ENCODE measurements around the gene WDR44.
"Not testable (repeated sequence)": the region's sequence is repeated elsewhere in the genome, so short reads cannot be mapped to it uniquely, and the experiment has no call there.

The WDR44 gene

DNA sequence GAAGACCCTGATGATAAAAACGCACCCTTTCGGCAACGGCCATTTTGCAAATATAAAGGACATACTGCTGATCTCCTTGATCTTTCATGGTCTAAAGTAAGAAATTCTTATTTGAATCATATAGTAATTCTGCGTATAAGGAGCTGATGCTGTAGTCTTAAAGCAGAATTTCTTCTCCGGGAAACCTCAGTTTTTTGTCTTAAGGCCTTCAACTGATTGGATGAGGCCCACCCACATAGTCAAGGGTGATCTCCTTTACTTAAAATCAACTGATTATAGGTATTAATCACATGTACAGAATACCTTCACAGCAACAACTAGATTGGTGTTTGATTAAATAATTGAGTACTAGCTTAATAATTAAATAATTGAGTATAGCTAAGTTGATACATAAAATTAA, 86.9 kb downstream of the WDR44 start:
- DNase-seq (ENCODE audit: extremely low read depth, low read depth), result no peak
- no peak overlapping the region for H3K4me3 ChIP-seq (replicated peaks; ENCODE audit: low read depth, low read length)
- TF ChIP-seq, protein P1, sequence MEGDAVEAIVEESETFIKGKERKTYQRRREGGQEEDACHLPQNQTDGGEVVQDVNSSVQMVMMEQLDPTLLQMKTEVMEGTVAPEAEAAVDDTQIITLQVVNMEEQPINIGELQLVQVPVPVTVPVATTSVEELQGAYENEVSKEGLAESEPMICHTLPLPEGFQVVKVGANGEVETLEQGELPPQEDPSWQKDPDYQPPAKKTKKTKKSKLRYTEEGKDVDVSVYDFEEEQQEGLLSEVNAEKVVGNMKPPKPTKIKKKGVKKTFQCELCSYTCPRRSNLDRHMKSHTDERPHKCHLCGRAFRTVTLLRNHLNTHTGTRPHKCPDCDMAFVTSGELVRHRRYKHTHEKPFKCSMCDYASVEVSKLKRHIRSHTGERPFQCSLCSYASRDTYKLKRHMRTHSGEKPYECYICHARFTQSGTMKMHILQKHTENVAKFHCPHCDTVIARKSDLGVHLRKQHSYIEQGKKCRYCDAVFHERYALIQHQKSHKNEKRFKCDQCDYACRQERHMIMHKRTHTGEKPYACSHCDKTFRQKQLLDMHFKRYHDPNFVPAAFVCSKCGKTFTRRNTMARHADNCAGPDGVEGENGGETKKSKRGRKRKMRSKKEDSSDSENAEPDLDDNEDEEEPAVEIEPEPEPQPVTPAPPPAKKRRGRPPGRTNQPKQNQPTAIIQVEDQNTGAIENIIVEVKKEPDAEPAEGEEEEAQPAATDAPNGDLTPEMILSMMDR (IDR thresholded peaks at IDR 0.05; ENCODE audit: low read depth, low read length, missing control alignments), result no peak

GRCh38 chrX:118437283-118437682, 91.4 kb downstream of the WDR44 start:
- peak; percentile 26 for DNase-seq (ENCODE audit: extremely low read depth, low read depth)
- TF ChIP-seq, protein P1 (IDR thresholded peaks at IDR 0.05; ENCODE audit: low read depth, low read length, missing control alignments), result no peak
- no peak overlapping the region for H3K4me3 ChIP-seq (replicated peaks; ENCODE audit: low read depth, low read length)

GRCh38 chrX:118448273-118448783, 102.4 kb downstream of the WDR44 start:
- TF ChIP-seq, protein P1 (IDR thresholded peaks at IDR 0.05; ENCODE audit: low read depth, low read length, missing control alignments), result no peak
- no peak overlapping the region for H3K4me3 ChIP-seq (replicated peaks; ENCODE audit: low read depth, low read length)
- no peak for DNase-seq (ENCODE audit: extremely low read depth, low read depth)

GRCh38 chrX:118455013-118455412, 109.1 kb downstream of the WDR44 start:
- no peak for DNase-seq (ENCODE audit: extremely low read depth, low read depth)
- TF ChIP-seq, protein P1 (IDR thresholded peaks at IDR 0.05; ENCODE audit: low read depth, low read length, missing control alignments), result no peak
- no peak overlapping the region for H3K4me3 ChIP-seq (replicated peaks; ENCODE audit: low read depth, low read length)

GRCh38 chrX:118459494-118459893, 113.6 kb downstream of the WDR44 start:
- TF ChIP-seq, protein P1 (IDR thresholded peaks at IDR 0.05; ENCODE audit: low read depth, low read length, missing control alignments), result peak; percentile 50
- no peak overlapping the region for H3K4me3 ChIP-seq (replicated peaks; ENCODE audit: low read depth, low read length)
- no peak for DNase-seq (ENCODE audit: extremely low read depth, low read depth)

GRCh38 chrX:118464501-118464900, 118.6 kb downstream of the WDR44 start:
- H3K4me3 ChIP-seq (replicated peaks; ENCODE audit: low read depth, low read length), result no peak overlapping the region
- no peak for DNase-seq (ENCODE audit: extremely low read depth, low read depth)
- TF ChIP-seq, protein P1 (IDR thresholded peaks at IDR 0.05; ENCODE audit: low read depth, low read length, missing control alignments), result no peak

GRCh38 chrX:118468122-118468521, 122.2 kb downstream of the WDR44 start:
- no peak overlapping the region for H3K4me3 ChIP-seq (replicated peaks; ENCODE audit: low read depth, low read length)
- TF ChIP-seq, protein P1 (IDR thresholded peaks at IDR 0.05; ENCODE audit: low read depth, low read length, missing control alignments), result no peak

DNA sequence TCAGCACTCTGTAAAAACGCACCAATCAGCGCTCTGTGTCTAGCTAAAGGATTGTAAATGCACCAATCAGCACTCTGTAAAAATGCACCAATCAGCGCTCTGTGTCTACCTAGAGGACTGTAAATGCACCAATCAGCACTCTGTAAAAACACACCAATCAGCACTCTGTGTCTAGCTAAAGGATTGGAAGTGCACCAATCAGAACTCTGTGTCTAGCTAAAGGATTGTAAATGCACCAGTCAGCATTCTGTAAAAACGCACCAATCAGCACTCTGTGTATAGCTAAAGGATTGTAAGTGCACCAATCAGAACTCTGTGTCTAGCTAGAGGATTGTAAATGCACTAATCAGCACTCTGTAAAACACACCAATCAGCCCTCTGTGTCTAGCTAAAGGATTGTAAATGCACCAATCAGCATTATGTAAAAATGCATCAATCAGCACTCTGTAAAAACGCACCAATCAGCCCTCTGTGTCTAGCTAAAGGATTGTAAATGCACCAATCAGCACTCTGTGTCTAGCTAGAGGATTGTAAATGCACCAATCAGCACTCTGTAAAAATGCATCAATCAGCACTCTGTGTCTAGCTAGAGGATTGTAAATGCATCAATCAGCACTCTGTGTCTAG, 124.9 kb downstream of the WDR44 start:
- not testable (repeated sequence) for DNase-seq (ENCODE audit: extremely low read depth, low read depth); H3K4me3 ChIP-seq (replicated peaks; ENCODE audit: low read depth, low read length)

More at GRCh38 chrX:118468122-118468521, 122.2 kb downstream of the WDR44 start:
- DNase-seq (ENCODE audit: extremely low read depth, low read depth), result no peak

All from HFF-Myc (cell line).